NCI-H1694 treated with DMSO at 0.1 percent for 48 hours (cell line): ENCODE data around the gene DUSP2.

ENCODE experiments used
- DNase-seq: peaks from one replicate; lab custom pipeline; 2025; lab: John Stamatoyannopoulos, UW

Gene DUSP2

DNA sequence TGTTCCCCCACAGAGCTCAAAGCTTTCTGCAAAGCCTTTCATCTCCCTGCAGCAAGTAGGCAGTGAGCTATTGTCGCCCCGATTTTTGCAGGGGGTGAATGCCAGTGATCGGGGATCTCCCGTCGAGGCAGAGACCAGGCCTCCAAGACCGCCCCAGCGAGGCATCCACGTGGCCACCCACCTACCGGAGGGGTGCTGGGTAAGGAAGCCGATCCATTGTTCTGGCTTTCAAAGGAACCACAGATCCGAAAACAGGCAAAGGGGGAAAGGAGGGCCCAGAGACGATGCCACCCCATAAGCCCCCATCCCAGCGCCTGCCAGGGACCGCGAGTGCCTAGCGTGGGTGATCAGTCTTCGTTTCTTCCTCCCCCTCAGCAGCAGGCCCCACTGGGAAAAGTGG is 31.3 kb downstream of the DUSP2 start:
- DNase-seq, result no peak

DNA sequence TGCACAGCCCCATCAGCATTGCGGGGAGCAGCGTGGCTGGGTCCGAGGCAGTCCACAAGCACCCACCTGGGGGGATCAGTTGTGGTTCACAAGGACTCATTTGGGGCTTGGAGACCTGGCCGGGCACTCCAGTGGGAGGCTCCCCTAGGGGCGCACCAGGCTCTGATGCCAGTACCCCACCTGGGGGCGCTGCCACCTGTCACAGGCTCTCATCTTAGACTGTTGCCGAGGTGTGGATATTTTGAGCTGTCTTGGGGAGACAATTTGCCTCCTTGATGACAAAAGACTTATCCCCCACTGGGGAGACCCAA is 31.9 kb downstream of the DUSP2 start:
- DNase-seq, result no peak

GRCh38 chr2:96112501-96113366 is 32.5 kb downstream of the DUSP2 start:
- DNase-seq, result no peak

DNA sequence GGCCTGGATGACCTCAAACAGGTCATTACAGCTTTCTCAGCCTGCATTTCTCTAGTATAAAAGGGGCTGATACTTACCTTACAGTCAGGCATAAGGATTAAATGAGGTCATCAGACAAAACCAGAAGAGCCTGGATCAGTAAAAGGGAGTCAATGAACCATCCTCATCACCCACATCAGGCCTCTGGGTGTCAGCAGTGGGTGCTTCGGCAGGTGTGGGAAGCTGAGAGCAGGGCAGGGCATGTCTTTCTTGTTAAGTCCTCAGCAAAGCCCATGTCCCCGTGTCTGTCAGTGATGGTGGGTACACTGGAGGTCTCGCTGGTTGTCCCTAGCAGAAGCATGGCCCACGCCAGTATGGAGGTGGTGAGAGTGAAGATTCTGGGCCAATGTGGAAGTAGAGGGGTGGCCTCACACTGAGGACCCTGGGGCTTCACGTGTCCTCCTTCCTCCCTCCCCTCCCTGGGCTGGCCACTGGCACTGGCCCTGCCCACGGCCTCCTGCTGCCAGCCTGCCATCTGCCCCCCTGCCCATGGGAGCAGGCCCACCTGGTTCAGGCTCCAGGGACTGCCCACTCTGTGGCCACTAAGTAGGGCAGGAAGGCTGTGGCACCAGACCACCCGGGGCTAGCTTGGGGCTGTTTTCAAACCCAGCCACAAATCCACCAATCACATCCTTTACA is 33.3 kb downstream of the DUSP2 start:
- no peak for DNase-seq

- no peak for DNase-seq
Measured at GRCh38 chr2:96111257-96111640, 34.0 kb downstream of the DUSP2 start.

- no peak for DNase-seq
Measured at GRCh38 chr2:96110621-96111256, 34.5 kb downstream of the DUSP2 start.

DNA sequence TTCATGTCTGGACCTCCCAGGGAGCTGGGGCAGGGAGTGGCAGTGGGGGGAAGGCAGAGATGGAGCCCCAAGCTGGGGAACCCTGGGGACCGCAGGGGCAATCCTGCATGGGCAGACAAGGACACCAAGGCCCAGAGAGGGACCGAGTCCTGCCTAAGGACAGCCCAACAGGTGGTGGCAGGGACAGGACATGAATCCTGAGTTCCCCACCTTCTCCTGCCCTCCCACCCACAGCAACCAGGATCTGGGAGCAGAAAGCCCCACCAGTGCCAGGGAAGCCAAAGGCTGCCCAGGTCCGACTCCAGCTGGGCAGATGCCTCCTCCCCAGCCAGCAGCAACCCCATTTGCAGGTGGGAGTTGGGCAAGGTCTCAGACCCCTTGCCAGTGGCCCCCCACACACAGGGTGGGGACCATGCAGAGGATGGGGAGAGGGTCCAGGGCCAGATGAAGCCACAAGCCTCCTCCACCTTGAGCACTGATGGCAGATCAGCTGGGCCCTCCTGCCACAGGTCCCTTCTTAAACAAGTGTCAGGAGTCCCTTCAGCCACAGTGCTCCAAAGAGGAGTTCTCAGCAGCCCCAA is 35.2 kb downstream of the DUSP2 start:
- DNase-seq, result no peak

DNA sequence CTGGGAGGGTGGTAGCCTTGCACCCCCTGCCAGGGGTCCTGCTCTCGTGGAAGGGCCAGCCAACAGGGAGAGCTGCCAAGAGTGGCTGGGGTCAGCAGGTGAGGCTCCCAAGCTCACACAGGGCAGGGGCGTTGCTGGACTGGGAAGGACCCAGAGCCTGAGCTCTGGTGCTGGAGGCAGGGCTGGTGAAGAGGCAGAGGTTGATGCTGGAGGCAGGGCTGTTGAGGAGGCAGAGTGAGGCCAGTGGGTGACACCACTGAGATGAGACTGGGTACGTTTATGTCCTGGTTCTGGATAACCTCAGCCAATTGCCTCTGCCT is 35.9 kb downstream of the DUSP2 start:
- DNase-seq, result no peak

DNA sequence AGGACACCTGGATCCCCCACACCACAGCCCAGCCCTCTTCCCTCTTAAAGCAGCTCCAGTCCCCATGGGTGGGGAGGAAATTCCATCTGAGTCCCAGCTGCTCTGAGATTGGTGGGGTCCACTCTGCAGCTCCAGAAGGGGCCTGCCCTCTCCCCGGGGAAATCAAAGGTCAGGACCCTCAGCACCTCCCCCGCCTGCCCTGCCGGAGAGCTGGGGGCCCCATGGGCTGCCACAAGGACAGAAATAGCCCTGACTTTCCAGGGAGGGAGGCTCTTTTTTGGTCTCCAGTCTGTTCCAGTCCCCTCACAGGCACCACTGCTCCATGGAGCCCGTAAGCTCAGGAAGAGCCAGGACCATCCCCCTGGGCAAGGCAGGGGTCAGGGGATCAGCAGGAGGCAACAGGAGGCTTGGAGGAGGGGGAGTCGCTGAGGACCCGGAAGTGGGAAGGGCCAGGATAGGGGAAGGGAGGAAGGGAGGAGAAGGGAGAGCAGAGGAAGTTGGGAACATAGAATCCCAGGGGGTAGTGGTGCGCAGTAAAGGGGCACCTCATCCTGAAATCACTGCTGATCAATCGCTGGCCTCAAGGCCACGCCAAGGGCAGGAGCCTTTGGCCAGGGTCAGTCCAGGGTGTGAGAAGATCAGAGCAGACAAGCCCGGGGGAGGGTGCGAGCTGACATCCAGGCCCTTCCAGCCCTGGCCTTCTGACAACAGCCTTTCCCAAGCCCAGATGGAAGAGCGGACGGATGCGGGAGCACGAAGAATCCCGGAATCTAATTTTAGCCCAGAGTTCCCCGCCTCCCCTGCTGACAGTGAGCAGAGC is 36.5 kb downstream of the DUSP2 start:
- no peak for DNase-seq

- no peak for DNase-seq
Measured at GRCh38 chr2:96108151-96108540, 37.1 kb downstream of the DUSP2 start.

- DNase-seq, result no peak
Measured at GRCh38 chr2:96107708-96108065, 37.6 kb downstream of the DUSP2 start.

DNA sequence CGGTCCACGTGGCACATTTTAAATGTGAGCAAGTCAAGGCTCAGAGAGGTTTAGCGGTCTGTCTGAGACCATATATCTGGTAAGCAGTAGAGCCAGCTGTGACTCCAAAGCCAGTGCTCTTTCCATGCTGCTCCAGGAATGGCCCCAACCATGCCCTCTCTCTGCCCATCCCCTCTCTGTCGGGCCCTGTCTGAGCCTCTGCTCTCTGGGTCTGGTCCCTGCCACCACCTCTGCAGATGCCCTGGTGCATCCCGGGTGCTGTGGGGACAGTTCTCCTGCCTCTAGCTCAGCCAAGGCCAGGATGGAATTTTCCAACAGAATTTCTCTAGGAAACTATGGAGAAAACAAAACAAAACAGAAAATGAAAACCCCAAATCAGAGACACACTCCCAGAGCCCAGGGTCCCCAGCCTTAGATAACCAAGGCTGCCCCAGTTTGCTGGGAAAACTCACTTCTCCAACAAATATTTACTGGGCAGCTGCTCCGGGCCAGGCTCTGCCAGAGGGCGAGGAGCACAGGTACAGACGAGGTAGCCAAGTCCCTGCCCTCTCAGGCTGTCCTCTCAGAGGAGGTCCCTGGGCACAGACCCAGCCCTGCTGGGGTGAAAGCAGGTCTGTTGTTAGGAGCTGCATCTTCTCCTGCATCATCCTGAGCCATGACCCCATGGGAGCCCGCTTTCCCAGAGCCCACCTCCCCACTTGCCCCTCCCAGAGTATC is 38.1 kb downstream of the DUSP2 start:
- DNase-seq, result no peak

GRCh38 chr2:96105994-96106715 is 39.1 kb downstream of the DUSP2 start:
- DNase-seq, result no peak

GRCh38 chr2:96105152-96105915 is 39.9 kb downstream of the DUSP2 start:
- DNase-seq, result no peak

DNA sequence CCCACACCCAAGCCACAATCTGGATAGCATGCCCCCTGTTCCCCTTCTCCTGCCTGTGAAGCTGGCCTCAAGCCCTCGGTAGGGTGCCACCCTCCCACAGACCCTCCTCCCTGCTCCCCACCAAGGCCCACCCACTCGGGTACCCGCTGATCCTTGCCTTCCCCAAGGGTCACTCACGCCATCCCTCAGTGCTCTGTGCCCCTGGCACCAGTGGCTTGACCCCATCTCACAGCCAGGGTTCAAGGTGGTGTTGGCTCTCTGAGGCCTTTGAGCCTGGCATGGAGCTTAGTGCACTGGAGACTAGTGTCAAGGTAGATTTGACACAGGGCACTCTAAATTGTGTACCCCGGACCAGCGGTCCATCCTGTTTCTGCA is 40.8 kb downstream of the DUSP2 start:
- no peak for DNase-seq

DNA sequence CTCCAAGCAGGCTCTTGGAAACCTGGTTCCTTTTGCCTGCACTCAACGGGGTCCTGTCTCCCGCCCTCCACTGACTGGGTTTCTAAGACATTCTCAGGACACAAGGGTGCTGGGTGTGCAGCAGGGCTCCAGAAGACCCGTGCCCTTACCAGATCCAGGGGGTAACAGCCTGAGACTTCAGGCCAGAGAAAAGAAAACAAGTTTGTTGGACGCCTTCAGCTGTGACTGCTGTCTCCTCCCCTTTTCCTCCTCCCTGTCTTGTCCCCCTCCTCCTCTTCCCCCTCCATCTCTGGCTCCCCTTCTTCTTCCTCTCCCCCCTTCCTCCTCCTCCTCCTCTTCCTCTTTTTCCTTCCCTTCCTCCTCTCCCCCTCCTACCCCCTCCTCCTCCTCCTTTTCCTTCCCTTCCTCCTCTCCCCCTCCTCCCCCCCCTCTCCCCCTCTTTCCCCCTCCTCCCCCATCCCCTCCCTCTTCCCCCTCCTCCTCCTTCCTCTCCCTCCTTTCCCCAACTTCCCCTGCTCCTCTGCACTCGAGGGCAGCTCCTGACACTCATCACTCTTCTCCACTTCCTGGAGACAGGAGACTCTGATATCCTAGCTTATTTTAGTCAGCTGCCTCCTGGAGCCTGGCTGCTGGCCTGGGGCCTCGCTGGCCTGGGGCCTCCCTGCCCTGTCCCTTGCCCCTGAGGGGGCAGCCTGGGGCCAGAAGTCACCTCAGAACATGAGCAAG is 41.3 kb downstream of the DUSP2 start:
- no peak for DNase-seq

DNA sequence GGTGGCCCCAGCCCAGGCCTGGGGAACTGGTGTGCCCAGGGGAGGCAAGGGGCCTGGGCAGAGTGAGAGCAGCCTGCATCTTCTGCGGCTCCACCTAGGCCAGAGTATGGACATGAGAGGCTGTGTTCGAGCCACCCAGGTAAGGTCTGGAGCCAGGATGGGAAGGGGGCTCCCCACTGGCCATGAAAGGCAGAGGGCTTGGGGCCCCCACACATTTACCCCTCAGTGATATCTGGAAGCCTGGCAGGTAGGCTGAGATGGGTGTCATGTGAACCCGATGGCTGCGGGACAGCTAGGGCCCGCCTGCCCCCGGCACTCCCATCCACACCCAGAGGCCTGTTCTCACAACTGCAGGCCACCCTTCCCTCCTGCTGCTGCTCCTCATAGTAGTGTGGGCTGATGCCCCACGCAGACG is 42.0 kb downstream of the DUSP2 start:
- DNase-seq, result no peak

- DNase-seq, result no peak
Measured at GRCh38 chr2:96102596-96103186, 42.5 kb downstream of the DUSP2 start.

- DNase-seq, result no peak
Measured at GRCh38 chr2:96100893-96101304, 44.3 kb downstream of the DUSP2 start.
